GM18507 (cell line): ENCODE measurements around the gene STEAP3.

Source experiments
- DNase-seq: peaks from one replicate; pipeline ENCODE4 v3.0.0; 2011; ENCODE audit warnings: low read depth; ENCODE audit not compliant: insufficient read length; ENCODE audit errors: extremely low spot score
- FAIRE-seq: peaks from 2 replicates; lab custom pipeline; 2011; peaks lifted over from hg19 to GRCh38; lab: Jason Lieb, UNC

The STEAP3 gene

GRCh38 chr2:119223521-119224390 is at the start of gene STEAP3:
TSS of gene STEAP3 (plus strand) at chr2:119223834. CDS start at chr2:119231013, 7,179 bp downstream.
- FAIRE-seq, result peak; percentile 60
- peak; percentile 67 for DNase-seq

DNA sequence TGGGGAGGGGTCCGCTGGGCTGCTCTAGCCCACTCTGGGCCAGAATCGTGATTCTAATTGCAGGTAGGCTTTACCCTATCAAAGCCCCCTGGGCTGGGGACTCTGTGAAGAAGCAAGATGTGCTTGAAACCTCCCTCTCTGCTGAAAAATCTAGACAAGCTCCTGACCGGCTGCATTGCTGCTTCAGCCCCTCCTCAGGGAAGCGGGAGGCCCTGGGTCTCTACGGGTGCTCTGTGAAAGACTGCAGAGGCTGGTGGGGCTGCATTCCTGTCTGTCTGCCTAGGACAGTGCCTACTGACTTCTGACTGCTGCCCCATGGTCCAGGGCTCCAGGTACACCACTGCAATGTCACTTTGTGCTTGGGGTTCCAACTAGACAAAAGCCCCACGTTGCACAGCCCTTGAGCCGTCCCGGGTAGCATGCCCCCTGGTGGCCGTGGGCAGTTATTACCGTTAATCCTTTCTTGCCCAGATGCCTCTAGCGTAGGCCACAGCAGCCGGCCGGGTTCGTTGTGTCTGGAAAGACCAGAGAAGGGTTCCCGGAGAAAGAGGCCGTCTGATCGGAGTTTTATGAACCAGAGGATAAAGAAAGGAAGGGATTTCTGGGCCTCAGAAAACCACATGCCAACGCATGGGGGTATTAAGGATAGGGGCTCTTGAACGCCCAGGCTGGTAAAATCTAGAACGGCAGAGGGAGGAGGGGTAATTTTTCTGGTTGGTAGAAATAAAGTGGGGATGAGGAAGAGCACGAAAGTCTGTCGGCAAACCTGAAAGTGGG is 49.2 kb upstream of the STEAP3 start:
- FAIRE-seq, result peak; percentile 78
- DNase-seq, result peak; percentile 46

- FAIRE-seq (no peak), DNase-seq (no peak)
Observed at GRCh38 chr2:119174993-119175347, 48.7 kb upstream of the STEAP3 start.

- DNase-seq, result no peak
- FAIRE-seq, result no peak
Observed at GRCh38 chr2:119175517-119175916, 48.1 kb upstream of the STEAP3 start.

GRCh38 chr2:119177171-119177837 is 46.3 kb upstream of the STEAP3 start:
- no peak for FAIRE-seq

GRCh38 chr2:119177838-119178190 is 45.8 kb upstream of the STEAP3 start:
- no peak for DNase-seq
- no peak for FAIRE-seq

More at GRCh38 chr2:119177171-119177837, 46.3 kb upstream of the STEAP3 start:
- DNase-seq, result no peak

GRCh38 chr2:119178776-119179175 is 44.9 kb upstream of the STEAP3 start:
- no peak for DNase-seq
- FAIRE-seq, result no peak

DNA sequence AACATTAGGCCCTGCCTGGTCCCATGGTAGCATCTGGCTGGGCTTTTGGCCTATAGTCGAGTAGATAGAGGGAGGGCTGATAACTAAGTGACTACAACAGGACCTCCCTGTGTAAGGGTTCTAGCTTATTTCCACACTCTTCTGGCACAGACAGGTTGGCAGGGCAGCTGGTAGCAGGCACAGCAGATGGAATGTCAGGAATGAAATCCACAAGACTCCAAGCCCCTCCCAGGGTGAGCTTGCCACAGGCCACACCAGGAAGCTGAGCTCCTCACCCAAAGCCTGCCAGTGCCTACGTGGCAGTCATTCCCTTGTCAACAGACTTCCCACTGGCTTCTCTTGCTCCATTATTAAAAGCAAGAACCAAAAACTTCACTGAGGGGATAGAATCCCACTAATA is 44.4 kb upstream of the STEAP3 start:
- FAIRE-seq, result no peak
- DNase-seq, result no peak

DNA sequence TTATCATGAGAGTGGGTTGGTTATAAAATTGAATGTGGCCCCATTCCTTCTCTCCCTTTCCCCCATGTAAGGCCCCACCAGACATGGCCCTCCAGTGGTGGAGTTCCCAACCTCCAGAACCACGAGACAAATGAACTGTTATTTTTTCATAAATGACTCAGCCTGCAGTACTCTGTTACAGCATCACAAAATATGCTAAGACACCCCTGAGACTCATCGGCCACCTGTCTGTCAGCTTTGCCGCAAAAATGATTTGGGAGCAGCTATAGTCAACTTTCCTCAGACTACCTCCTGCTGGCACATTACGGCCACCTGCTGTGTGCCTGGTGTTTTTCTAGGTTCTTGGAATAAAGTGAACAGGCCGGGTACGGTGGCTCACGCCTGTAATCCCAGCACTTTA is 43.6 kb upstream of the STEAP3 start:
- DNase-seq, result no peak
- no peak for FAIRE-seq

DNA sequence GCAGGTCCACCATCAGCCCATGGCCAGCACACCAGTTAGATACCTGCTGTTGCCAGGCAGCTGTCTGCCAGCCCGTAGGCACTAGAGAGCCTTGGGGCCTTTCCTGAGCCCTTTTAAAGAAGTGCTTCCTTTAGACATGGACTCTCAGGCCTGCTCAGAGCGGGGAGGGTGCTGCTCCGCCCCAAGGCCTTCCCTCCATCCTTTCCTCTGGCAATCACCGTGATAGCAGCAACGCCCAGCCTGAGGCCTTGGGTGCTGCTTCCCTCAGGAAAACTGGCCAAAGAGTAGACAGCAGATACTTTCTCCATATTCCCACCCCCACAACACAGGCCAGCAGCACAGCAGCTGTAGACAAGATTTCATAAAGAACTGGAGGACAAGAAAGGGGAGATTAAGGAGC is 42.7 kb upstream of the STEAP3 start:
- FAIRE-seq (no peak), DNase-seq (no peak)

GRCh38 chr2:119181391-119181790 is 42.2 kb upstream of the STEAP3 start:
- no peak for FAIRE-seq

DNA sequence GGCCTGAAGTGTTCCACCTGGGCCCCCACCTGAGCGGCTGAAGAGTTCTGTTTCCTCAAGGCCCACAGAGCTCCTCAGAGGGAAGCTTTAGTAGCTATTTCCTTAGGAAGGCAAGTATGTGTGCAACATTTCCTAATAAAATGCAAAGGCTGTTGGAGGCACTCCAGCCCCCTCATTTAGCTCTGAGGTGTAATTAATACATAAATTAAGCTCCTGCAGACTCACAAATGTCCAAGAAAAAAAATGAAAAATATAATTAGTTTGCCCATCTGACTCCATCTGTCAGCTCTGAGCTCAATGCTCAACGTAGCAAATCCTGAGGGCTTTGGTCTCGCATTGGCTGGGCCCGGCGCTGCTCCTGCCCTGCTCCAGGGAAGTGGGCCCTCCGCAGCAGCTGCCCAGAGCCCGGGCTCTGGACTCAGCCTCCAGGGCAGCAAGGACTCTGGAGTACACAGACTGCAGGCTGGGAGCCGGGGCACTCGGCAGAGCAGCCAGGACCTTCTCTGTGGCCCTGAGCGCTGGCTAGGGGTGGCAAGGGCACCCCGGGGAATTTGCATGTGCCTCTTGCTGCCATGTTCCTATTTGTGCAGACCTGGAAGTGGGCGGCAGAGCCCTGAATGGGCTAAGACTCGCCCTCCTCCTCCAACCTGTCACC is 41.7 kb upstream of the STEAP3 start:
- DNase-seq (no peak), FAIRE-seq (no peak)

More at GRCh38 chr2:119181391-119181790, 42.2 kb upstream of the STEAP3 start:
- DNase-seq, result no peak

GRCh38 chr2:119184512-119184911 is 39.1 kb upstream of the STEAP3 start:
- no peak for FAIRE-seq
- no peak for DNase-seq

- FAIRE-seq, result no peak
Observed at GRCh38 chr2:119190321-119191111, 33.1 kb upstream of the STEAP3 start.

DNA sequence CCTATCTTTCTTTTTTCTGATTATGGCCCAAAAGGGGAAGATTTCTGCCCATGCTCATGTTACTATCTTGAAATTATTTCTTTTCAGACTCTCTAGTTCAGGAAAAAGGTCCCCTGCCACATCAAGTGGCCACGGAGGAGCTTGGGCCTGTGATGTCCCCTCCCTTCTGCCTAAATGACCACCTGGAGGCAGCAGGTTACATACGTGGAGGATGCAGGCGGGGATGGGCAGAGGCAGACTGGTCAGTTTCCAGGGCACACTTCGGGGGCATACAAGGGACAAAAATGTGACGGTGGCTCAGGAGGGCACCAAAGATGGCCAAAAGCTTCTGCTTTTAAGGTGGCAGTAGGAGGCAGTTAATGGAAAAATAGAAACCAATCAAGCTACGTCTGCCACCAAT is 30.7 kb upstream of the STEAP3 start:
- DNase-seq (no peak), FAIRE-seq (no peak)

More at GRCh38 chr2:119190321-119191111, 33.1 kb upstream of the STEAP3 start:
- no peak for DNase-seq

GRCh38 chr2:119195001-119195400 is 28.6 kb upstream of the STEAP3 start:
- FAIRE-seq, result no peak
- no peak for DNase-seq

DNA sequence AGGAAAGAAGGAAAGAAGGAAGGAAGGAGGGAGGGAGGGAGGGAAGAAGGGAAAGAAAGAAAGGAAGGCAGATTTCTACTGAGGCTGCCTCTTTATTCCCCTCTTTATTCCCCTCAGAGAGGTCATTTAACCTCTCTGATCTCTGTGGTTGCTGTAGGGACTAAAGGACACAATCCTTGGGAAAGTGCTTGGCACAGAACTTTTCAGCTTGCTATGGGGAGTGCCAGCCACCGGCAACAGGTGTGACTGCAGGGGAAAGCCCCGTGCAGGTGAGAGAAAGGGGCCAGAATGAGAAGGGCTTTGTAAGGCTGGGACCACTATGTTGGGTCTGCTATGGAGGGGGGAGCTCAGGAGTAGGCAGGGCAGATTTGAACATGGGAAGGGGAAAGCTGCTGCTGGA is 27.7 kb upstream of the STEAP3 start:
- no peak for FAIRE-seq

DNA sequence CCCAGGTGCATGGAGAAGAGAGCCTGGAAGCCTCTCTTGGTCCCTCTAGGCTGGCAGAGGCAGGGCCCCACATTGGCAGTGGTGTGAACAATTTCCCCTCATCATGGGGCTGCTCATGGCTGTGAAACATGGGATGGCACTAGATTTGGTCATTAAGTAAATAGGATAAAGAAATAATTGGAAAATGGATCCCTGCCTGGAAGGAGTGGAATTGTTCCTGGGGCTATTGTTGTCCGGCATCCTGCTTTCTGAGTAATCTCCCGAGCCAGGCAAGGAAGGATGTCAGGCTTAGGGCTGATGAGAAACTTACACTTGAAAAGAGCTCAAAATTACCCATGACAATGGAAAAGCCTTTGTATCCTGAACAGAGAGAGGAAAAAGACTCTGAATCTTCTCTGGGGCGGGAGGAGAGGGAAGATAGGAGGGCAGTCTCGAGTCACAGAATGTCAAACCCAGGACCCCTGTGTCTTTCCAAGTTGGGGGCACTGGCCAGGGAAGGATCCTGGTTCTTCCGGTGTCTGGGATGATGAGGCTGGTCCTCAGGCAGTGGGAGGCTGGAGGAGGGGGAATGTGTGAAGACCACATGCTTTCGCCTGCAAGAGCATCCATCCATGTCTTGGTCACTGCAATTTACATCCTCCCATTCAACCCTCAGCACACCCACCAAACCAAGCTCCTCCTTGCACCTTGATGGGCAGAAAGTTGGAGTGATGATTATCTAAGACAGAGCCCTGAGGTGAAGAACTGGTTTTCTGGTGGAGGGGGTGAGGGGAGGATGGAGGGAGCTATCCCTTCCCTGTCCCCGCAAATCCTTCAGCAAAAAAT is 27.1 kb upstream of the STEAP3 start:
- FAIRE-seq (no peak), DNase-seq (no peak)

More for the DNA sequence above, 27.7 kb upstream of the STEAP3 start:
- no peak for DNase-seq
